Keratinocyte (primary cell): ENCODE data around the gene CFAP54.

Source experiments
- EZH2 ChIP-seq: IDR thresholded peaks from one replicate; pipeline ENCODE4 v1.6.1; 2012; ENCODE audit warnings: inconsistent platforms, mild to moderate bottlenecking, low read length, moderate library complexity
- TF ChIP-seq, protein P1 (sequence below), 3 experiments: IDR thresholded peaks in 1 of 3; conservative IDR thresholded peaks in 1 of 3; optimal IDR thresholded peaks in 1 of 3; 2 replicates in 2 of 3; 3 replicates in 1 of 3; pipeline versions ENCODE3 to v1.5.1; 2011; ENCODE audit warnings: low read length in 3 of 3, mild to moderate bottlenecking in 3 of 3, moderate library complexity in 2 of 3, control low read depth in 1 of 3, inconsistent platforms in 1 of 3; ENCODE audit not compliant: insufficient read depth in 2 of 3; ENCODE audit errors: extremely low read depth in 1 of 3

DNA sequence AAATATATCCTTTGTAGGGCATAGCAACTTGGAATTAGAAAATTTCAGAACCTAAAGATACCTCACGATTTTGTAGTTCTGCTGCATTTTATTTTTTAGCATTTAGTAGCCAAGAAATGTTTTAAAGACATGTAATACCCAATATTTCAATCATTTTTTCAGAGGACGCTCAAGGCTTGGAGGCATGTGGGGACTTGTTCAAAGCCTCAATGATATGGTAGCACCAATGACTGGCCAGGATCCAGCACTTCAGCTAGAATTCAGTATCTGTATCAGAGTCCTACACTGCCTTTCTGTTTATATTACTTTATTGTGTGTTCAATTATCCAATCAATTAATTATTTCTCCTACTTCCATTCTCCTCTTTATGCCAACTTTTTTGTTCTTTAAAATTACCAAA lies 262.8 kb downstream of the CFAP54 start:
- no peak for TF ChIP-seq EZH2
- TF ChIP-seq, protein P1, sequence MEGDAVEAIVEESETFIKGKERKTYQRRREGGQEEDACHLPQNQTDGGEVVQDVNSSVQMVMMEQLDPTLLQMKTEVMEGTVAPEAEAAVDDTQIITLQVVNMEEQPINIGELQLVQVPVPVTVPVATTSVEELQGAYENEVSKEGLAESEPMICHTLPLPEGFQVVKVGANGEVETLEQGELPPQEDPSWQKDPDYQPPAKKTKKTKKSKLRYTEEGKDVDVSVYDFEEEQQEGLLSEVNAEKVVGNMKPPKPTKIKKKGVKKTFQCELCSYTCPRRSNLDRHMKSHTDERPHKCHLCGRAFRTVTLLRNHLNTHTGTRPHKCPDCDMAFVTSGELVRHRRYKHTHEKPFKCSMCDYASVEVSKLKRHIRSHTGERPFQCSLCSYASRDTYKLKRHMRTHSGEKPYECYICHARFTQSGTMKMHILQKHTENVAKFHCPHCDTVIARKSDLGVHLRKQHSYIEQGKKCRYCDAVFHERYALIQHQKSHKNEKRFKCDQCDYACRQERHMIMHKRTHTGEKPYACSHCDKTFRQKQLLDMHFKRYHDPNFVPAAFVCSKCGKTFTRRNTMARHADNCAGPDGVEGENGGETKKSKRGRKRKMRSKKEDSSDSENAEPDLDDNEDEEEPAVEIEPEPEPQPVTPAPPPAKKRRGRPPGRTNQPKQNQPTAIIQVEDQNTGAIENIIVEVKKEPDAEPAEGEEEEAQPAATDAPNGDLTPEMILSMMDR (optimal IDR thresholded peaks at IDR 0.05 in 1 of 3, IDR thresholded peaks at IDR 0.05 in 1 of 3, conservative IDR thresholded peaks at IDR 0.05 in 1 of 3; ENCODE audit: extremely low read depth in 1 of 3, insufficient read depth in 2 of 3, low read length in 3 of 3): no peak
